Stimulated activated CD4-positive, alpha-beta T cell treated with anti-CD3 and anti-CD28 coated beads, TNF-alpha, amount 100 ng/mL, for 4 hours (primary cell): ENCODE results near the gene ZDHHC11B.
"Not testable (repeated sequence)": the region's sequence is repeated elsewhere in the genome, so short reads cannot be mapped to it uniquely, and the experiment has no call there.

ENCODE experiments used
- DNase-seq, 3 experiments: peaks; one replicate each; pipeline ENCODE4 v3.0.0-alpha.2; 2020; ENCODE audit warnings: low read depth in 3 of 3

The ZDHHC11B gene

DNA sequence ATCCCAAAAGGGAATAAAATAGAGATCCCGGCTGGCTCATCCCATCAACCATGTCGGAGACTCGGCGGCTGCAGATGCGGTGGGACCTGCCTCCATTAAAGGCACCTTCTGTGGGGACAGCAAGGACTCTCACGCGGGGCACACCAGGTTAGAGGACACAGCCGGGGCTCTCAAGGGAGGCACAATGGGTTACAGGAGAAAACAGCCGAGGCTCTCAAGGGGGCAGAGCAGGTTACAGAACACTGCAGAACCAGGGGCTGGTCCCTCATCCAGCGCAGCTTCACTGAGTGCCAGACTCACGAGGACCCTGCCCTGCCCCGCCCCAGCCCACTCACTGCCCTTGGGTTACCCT is 98.4 kb downstream of the ZDHHC11B start:
- DNase-seq: not testable (repeated sequence)

- DNase-seq: no peak
These were observed 99.0 kb downstream of the ZDHHC11B start for GRCh38 chr5:685262-686171.

DNA sequence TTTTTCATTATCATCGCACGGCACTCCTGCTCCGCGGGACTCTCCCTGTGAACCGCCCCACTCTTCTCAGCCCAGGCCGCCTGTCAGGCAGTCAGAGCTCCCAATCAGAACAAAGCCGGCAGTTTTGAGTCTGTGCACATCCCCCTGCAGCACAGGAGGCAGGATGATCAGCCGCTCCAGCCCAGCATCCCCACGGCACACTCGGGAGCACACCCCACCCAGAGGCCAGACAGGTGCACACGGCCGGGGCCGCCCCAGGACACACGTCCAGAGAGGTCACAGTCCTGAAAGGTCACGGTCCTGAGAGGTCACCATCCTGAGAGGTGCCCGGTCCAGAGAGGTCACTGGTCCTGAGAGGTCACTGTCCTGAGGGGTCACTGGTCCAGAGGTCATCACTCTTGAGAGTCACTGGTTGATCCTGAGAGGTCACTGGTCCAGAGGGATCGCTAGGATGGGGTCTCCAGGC is 99.7 kb downstream of the ZDHHC11B start:
- DNase-seq: no peak

DNA sequence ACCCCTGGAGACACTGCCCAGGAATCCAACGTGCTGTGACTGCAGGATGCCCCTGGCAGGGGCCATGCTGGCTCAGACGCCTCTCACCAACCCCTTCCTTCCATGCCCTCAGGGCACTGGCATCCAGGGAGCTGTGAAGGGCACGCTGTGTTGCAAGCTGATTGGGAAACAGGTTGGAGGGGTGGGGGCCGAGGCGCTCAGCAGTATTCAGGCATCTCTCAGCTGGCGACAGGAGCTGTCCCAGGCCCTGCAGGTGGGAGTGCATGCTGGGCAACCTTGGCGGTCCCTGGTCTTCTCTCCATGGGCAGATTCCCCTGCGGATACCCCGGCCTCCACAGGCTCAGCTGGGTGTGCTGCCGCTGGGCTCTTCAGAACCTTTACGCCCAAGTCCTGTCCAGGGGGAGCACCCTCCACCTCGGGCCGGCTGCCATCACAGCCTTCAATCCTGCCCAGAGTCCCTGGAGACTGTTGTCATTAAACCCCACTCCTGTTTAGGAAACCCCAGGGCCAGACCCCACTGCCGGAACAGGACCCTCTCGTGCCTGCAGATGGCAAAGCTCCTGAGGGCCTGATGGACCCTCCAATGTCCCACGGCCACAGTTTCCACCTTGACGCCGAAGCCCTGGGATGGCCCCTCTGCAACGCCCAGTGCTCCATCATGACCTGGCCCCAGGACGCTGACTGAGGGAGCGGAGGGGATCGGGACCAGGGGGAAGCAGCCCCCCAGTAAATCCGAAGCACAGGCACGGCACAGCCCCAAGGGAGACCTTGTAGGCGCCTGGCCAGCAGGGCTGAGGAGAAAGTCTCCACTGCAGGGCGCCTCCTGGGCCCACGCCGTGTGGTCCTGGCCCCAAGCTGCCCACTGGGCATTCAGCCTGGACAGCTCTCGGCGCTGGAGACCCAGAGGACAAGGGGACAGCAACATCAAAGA is 100.7 kb downstream of the ZDHHC11B start:
- DNase-seq: no peak

GRCh38 chr5:682651-683358 is 101.7 kb downstream of the ZDHHC11B start:
- not testable (repeated sequence) for DNase-seq

DNA sequence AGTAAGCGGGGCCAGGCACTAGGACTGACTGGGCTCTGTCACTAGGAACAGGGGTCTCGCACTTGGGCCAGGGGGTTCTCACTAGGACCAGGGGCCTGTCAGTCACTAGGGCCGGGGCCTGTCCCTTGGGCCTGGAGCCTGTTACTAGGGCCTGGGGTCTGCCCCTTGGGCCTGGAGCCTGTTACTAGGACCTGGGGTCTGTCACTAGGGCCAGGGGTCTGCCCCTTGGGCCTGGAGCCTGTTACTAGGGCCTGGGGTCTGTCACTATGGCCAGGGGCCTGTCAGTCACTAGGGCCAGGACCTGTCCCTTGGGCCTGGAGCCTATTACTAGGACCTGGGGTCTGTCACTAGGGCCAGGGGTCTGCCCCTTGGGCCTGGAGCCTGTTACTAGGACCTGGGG is 102.3 kb downstream of the ZDHHC11B start:
- not testable (repeated sequence) for DNase-seq

DNA sequence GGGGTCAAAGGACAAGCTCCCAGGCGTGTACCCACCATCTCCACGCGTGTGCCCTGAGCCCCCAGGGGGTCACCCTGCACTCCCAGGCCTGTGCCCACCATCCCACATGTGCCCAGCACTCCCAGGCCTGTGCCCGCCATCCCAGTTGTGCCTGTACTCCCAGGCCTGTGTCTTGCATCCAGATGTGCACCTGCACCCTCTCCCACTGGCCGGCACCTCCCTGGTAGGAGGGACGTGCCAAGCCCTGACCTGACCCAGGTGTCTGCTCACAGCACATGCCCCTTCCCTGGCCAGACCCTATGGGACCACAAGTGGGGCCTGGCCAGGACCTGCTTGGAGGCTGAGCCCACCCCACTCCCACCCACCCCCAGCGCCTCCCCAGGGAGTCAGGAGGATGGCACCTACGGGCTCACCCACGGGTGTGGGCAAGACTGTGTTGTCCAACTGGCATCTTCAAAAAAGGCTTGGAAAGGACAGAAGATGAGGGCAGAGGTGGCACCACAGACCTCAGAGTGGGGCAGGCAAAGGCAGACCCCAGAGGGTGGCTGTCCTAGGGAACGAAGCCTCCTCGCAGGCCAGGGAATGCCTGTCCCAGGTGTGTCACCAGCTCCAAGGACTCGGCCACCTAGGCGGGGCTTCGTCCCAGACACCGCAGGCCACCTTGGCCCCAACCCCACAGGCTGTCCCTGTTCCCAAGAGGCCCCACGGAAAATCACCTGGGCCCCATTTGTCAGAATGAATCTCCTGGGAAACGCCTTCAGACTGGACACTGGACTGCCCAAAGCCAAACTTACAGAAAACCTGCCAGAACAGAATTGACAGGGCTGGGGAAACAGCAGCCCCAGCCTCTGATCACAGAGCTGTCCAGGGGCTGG is 103.0 kb downstream of the ZDHHC11B start:
- DNase-seq: not testable (repeated sequence)

DNA sequence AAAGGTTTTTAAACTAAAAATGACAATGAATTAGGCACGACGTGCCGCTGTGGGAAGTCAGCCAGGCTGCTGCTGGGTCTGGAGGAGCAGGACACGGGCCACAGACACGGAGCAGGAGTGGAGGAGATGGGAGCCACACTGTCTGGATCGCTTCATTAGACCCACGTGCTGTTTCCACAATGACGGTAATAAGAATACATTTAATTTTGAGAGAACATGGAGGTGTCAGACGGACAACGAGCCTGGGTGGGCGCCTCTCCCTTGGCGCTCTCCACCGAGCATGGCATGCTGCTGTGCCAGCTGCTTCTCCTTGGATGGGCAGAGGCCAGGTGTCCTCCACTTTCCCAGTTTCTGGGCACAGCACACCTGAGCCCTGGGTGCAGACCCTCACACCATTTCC is 103.7 kb downstream of the ZDHHC11B start:
- not testable (repeated sequence) for DNase-seq

GRCh38 chr5:680118-680795 is 104.3 kb downstream of the ZDHHC11B start:
- DNase-seq: not testable (repeated sequence)

DNA sequence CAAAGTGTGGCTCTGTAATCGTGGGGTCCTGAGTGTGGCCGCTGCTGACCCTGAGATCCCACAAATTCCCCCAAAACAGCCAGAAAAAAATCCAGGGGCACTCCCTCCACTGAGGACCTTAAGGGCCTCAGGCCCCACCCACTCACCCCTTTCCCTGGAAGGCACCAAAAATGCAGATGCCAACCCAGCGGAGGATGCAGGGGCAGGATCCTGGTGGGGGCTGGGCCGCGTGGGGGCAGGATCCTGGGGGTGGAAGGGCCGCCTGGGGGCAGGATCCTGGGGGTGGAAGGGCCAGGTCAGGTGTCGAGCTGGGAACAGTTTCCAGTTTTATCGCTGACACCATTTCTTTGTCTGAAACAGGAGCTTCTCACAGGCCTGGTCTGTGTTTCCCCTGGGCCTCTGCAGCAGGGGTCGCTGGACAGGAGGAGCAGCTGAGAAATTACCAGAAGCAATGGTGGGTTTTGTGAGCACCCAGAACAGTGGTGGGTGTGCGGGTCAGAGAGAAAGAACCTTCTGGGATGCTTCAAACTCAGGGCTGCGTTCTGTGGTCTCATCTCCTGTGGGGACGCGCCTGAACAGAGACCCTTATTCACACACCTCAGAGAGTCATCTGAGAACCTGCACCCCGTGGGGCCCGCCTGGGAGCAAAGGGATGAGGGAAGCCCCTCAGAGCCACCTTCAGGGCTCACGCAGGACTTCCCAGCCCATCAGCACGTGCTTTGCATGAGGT is 105.2 kb downstream of the ZDHHC11B start:
- DNase-seq: not testable (repeated sequence)

DNA sequence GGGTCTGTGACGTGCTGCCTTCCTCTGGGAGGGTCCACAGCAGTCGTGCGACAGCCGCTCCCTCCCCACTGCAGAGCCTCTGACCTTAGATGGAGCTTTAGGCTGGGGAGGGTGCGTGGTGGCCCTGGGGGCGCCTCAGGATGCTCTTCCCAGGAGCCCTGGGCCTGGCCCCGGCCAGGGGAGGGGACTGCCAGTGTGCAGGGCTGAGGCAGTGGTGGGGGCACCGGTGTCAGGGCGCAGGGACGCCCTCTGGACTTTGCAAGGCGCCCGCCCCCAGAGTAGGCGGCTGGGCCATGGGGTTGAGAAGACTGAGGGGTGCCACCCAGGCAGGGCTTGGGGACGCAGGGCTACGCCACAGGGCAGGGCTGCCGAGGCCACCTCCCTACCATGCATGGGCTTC is 106.0 kb downstream of the ZDHHC11B start:
- not testable (repeated sequence) for DNase-seq

DNA sequence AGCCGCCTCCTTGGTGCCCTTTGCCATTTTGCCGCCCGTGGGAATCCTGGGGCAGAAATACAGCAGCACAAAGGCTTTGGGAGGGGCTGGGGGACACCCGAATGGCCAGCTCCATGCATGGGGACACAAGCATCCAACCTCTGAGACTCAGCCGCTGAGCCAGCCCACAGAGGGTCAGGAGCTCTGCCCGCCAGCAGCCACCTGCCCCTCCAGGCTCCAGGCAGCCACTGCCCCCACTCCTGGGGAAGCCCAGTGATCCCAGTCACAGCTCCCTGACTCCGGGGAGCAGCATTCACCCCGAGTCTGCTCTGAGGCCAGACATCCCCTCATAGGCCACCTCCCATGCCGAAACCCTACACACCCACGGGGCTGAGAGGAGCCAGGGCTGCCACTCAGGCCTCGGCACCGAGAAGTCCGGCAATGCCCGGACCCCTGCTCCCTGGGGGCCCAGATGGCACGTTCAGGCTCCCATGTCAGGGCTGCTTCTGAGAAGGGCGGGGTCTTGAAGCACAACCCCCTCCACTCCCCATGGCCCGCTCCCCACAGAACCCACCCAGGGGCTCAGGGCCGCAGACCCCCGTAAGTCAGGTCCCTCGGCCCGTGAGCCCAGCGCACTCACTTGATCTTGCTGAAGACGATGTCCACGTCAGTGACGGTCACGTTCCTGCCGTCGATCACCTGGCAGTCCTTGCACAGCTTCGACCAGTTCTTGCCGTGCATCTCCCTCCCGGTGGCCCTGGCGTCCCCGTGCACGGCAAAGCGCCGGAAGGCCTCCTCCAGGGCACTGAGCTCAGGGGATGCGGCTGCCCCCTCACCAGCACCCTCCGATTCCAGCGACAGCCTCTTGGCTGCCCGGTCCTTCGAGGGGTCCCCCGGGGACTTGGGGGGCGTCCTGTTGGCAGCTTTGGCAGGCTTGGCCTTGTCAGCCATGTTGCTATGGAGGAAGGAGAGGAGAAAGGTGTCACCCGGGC is 107.1 kb downstream of the ZDHHC11B start:
- no peak for DNase-seq

- no peak for DNase-seq
These were observed 107.8 kb downstream of the ZDHHC11B start for GRCh38 chr5:676699-677076.

DNA sequence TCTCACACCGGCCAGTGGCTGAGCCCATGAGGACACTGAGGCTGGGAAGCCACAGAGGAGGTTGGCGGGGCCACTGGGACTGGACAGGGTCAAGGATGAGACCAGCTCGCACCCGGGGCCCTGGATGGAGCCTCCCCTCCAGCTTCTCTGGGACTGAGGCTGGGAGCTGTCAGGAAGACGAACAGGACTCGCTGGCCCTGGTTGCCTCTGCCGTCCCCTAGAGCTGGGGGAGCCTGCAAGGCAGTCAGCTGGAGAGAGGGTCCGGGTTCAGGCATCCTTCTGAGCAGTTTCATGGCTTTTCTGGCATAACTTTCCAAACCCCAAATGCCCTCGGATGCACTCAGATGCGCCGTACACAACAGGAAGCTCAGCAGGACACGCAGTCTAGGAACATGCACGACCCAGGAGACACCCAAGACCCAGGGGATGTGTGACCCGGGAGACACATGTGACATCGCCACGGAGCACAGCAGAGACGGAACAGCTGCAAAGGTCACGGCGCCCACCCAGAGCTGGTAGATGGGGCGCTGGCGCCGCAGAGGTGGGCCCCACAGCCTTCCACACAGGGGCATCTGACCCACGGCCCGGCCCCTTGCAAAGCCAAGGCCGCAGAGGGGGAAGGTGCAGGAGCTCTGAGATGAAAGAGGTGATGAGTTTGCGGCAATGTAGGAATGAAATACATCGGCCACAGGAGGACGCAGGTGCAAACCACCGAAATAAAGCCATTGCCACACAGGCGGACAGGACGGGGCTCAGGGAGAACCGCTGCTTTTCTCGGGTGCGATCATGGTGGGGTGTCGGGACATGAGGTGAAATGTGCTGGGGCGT is 108.4 kb downstream of the ZDHHC11B start:
- no peak for DNase-seq

GRCh38 chr5:675111-675870 is 109.2 kb downstream of the ZDHHC11B start:
- no peak for DNase-seq

GRCh38 chr5:674630-675011 is 109.9 kb downstream of the ZDHHC11B start:
- DNase-seq: no peak
